Esophagus (tissue), 2 donors: ENCODE data around the gene GLUD1. TPM values are rescaled to one million over a fixed set of nuclear protein-coding genes. Genes with fewer than 3 reads are reported as not detected.
"Not testable (repeated sequence)": the region's sequence is repeated elsewhere in the genome, so short reads cannot be mapped to it uniquely, and the experiment has no call there.

Experiments
- H3K27ac ChIP-seq, 2 donors: one replicate each; pipeline ENCODE4 v1.5.1; 2013; ENCODE audit warnings: low read depth in 2 of 2, mild to moderate bottlenecking in 2 of 2, inconsistent platforms in 1 of 2, low read length in 1 of 2, moderate library complexity in 1 of 2
- H3K27me3 ChIP-seq, 2 donors: one replicate each; pipeline ENCODE4 v1.6.1; 2013; ENCODE audit warnings: low read length in 2 of 2, control low read depth in 1 of 2, mild to moderate bottlenecking in 1 of 2; ENCODE audit not compliant: insufficient read depth in 2 of 2, control insufficient read depth in 1 of 2
- H3K36me3 ChIP-seq, 2 donors: one replicate each; pipeline ENCODE4 v1.6.1; 2013; ENCODE audit warnings: low read length in 1 of 2; ENCODE audit not compliant: control insufficient read depth in 2 of 2, insufficient read depth in 2 of 2
- H3K4me1 ChIP-seq, 2 donors: one replicate each; pipeline ENCODE4 v1.6.1; 2013; ENCODE audit warnings: low read length in 1 of 2; ENCODE audit not compliant: control insufficient read depth in 2 of 2, insufficient read depth in 2 of 2
- H3K4me3 ChIP-seq, 2 donors: one replicate each; pipeline ENCODE4 v1.5.1; 2013; ENCODE audit warnings: low read length in 2 of 2, mild to moderate bottlenecking in 2 of 2, low read depth in 1 of 2, moderate library complexity in 1 of 2
- H3K9me3 ChIP-seq, 2 donors: one replicate each; pipeline ENCODE4 v1.6.1; 2013; ENCODE audit warnings: mild to moderate bottlenecking in 2 of 2, low read depth in 1 of 2, low read length in 1 of 2, moderate library complexity in 1 of 2; ENCODE audit not compliant: control insufficient read depth in 2 of 2, insufficient read depth in 1 of 2
- WGBS, 2 donors: extraction: QIAGEN DNeasy Blood & Tissue Kit; methylation state at CpG; one replicate each; pipeline ENCODE4 v1.1.7; 2013; 5-methylcytosine and 5-hydroxymethylcytosine counted together
- polyA plus RNA-seq, 2 donors: library from polyadenylated mRNA; stranded (reverse); fragments of 200-250 nt; gene quantifications; one replicate each; pipeline ENCODE4 v1.2.3, GENCODE V29; 2013
- donor health status: healthy with polysubstance abuse.
- donor health status: Bipolar disorder and iron deficiency.

The GLUD1 gene
- polyA plus RNA-seq, 2 donors: 57.0 to 68.8 TPM

DNA sequence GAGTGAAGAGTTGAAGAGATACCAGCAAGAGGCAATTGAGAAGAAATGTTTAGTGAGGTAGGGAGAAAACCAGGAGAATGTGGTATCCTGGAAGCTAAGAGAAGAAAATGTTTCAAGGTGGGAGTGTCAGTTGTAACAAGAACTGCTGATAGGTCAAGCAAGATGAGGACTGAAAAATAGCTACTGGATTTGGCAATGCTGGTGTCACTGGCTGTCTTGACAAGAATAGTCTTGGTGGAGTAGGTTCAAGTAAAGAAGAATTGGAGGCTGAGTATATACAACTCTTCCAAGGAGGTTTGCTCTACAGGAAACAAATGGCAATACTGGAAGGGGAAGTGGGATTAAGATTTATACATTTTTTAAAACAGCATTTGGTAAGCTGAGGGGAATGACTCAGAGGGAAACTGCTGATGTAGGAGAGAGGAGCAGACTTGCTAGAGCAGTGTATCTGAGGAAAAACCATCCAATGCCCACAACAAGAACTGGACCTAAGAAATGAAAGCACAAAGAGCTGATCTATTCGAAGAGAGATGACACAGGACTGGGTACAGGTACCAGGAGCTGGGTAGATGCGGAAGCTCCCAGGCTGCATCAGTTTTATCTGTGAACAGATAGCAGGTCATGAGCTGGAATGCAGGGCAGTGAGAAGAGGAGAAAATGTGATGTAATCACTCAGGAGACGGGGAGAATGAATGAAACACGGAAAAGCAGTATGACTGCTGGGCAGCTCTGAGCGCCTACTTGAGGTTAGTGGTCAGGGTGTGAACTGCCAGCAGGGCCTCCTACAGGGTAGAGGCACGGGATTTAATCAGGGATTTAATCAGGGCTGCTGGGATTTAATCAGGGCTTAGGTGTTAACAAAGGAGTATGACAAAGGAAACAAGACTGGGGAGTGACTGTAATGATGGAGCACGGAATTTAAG, 40.0 kb downstream of the GLUD1 start:
- no peaks in the 10 kb centered on the region for H3K9me3 ChIP-seq
- H3K27ac ChIP-seq: peak overlapping the region in 1 of 2 donors; percentile 78
- 60 to 62% methylated on average over 7 of the region's 7 CpGs for WGBS, 2 donors
- H3K4me1 ChIP-seq: peaks cover 0 to 2% of the 10 kb centered on the region in 2 donors
- no peak overlapping the region for H3K4me3 ChIP-seq
- peaks cover 13 to 23% of the 10 kb centered on the region in 2 donors for H3K36me3 ChIP-seq
- H3K27me3 ChIP-seq: no peaks in the 10 kb centered on the region

GRCh38 chr10:87053577-87054181, 41.0 kb downstream of the GLUD1 start:
- no peak overlapping the region for H3K4me3 ChIP-seq
- H3K36me3 ChIP-seq: peaks cover 11 to 26% of the 10 kb centered on the region in 2 donors
- H3K4me1 ChIP-seq: peaks cover 0 to 2% of the 10 kb centered on the region in 2 donors
- H3K27ac ChIP-seq: no peak overlapping the region
- 92 to 94% methylated on average over 7 of the region's 7 CpGs for WGBS, 2 donors
- no peaks in the 10 kb centered on the region for H3K9me3 ChIP-seq
- H3K27me3 ChIP-seq: no peaks in the 10 kb centered on the region

DNA sequence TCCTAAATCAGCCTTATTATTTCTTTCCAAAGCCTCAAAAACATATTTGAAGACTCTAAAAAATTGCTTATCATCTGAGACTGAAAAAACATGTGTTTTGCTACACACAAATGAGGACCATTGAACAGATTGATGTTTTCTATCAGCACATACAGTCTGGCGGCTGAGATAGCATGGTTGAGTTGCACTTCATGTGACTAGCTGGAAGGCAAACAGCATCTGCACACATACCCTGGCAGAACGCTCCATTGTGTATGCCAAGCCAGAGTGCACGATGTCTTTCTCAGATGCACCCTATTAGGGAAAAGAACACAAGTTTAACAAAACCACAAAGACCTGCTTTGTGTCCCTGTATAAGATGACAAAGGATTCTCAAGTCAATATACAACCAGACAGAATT, 41.5 kb downstream of the GLUD1 start:
- Histone ChIP-seq H3K27ac (no peak overlapping the region), H3K27me3 (no peaks in the 10 kb centered on the region), H3K9me3 (no peaks in the 10 kb centered on the region), H3K36me3 (peaks cover 11 to 26% of the 10 kb centered on the region in 2 donors), H3K4me1 (peaks cover 0 to 2% of the 10 kb centered on the region in 2 donors), H3K4me3 (no peak overlapping the region)
- 40 to 46% methylated on average over 3 of the region's 3 CpGs for WGBS, 2 donors

- WGBS, 2 donors: 98% methylated on average over 6 of the region's 6 CpGs
- no peaks in the 10 kb centered on the region for H3K27me3 ChIP-seq
- H3K9me3 ChIP-seq: no peaks in the 10 kb centered on the region
- no peaks in the 10 kb centered on the region for H3K4me1 ChIP-seq
- peaks cover 0 to 12% of the 10 kb centered on the region in 2 donors for H3K36me3 ChIP-seq
- H3K27ac ChIP-seq: no peak overlapping the region
- H3K4me3 ChIP-seq: no peak overlapping the region
Measured at GRCh38 chr10:87045434-87045938, 49.2 kb downstream of the GLUD1 start.

DNA sequence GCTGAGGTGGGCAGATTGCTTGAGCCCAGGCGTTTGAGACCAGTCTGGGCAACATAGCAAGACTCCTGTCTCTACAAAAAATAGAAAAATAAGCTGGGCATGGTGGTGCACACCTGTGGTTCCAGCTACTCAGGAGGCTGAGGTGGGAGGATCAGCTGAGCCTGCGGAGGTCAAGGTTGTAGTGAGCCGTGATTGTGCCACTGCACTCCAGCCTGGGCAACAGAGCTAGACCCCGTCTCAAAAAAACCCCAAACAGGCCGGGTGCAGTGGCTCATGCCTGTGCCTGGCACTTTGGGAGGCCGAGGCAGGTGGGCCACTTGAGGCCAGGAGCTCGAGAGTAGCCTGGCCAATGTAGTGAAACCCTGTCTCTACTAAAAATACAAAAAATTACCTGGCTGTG, 51.1 kb downstream of the GLUD1 start:
- 93 to 95% methylated on average over 7 of the region's 7 CpGs for WGBS, 2 donors
- H3K27me3 ChIP-seq: not testable (repeated sequence)

GRCh38 chr10:87038786-87039185, 55.9 kb downstream of the GLUD1 start:
- peak overlapping the region; percentile 16 to 61 for H3K27ac ChIP-seq
- no peaks in the 10 kb centered on the region for H3K27me3 ChIP-seq
- 60 to 64% methylated on average over 1 to 2 of the region's 2 CpGs for WGBS, 2 donors
- H3K36me3 ChIP-seq: peaks cover 0 to 2% of the 10 kb centered on the region in 2 donors
- H3K4me3 ChIP-seq: no peak overlapping the region
- no peaks in the 10 kb centered on the region for H3K9me3 ChIP-seq
- peaks cover 4 to 9% of the 10 kb centered on the region in 2 donors for H3K4me1 ChIP-seq

More for the DNA sequence above, 51.1 kb downstream of the GLUD1 start:
- not testable (repeated sequence) for H3K4me3 ChIP-seq, H3K4me1 ChIP-seq, H3K9me3 ChIP-seq, H3K27ac ChIP-seq, H3K36me3 ChIP-seq

DNA sequence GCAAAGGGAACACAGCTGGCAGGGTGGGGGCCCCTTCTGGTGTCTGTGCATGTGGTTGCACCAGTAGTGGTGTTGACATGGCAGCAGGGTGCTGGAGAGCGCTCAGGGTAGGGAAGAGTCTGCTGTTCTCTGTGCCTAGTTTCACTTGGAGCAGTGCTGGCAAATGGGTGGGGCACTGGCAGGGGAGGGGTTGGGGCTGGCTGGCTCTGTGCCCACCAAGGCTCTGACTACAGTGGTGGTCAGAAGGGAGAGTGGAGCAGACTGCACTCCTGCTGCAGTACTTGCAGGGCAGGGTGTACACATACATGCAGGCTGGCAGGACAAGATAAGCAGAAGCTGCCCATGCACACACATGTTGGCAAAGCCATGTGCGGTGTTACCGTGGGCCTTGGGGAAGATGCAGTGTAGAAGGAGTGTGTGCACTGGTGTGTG, 56.3 kb downstream of the GLUD1 start:
- Histone ChIP-seq H3K9me3 (no peaks in the 10 kb centered on the region), H3K27me3 (no peaks in the 10 kb centered on the region), H3K4me1 (peaks cover 4 to 9% of the 10 kb centered on the region in 2 donors), H3K36me3 (peaks cover 0 to 2% of the 10 kb centered on the region in 2 donors), H3K27ac (peak overlapping the region; percentile 16 to 61), H3K4me3 (no peak overlapping the region)
- WGBS, 2 donors: 81 to 87% methylated on average over 3 of the region's 3 CpGs

DNA sequence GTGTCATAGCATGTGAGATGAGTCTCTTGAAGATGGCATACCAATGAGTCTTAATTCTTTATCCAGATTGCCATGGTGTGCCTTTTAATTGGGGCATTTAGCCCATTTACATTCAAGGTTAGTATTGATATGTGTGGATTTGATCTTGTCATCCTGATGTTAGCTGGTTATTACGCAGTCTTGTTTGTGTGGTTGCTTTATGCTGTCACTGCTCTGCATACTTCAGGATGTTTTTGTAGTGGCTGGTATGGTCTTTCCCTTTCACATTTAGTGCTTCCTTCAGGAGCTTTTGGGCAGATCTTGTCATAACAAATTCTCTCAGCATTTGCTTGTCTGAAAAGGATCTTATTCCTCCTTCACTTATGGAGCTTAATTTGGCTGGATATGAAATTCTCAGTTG, 58.0 kb downstream of the GLUD1 start:
- Histone ChIP-seq H3K27me3 (no peaks in the 10 kb centered on the region), H3K4me3 (no peak overlapping the region), H3K27ac (no peak overlapping the region), H3K4me1 (peaks cover 4 to 9% of the 10 kb centered on the region in 2 donors), H3K9me3 (no peaks in the 10 kb centered on the region), H3K36me3 (peaks cover 0 to 2% of the 10 kb centered on the region in 2 donors)
- 85 to 96% methylated on average over 1 of the region's 1 CpG for WGBS, 2 donors

GRCh38 chr10:87030912-87031635, 63.6 kb downstream of the GLUD1 start:
- Histone ChIP-seq H3K4me1 (no peaks in the 10 kb centered on the region), H3K27me3 (no peaks in the 10 kb centered on the region), H3K9me3 (peaks cover 0 to 3% of the 10 kb centered on the region in 2 donors), H3K4me3 (no peak overlapping the region), H3K36me3 (no peaks in the 10 kb centered on the region), H3K27ac (no peak overlapping the region)
- 96 to 97% methylated on average over 28 of the region's 28 CpGs for WGBS, 2 donors
